ENCODE measurements around the gene WWOX. TPM values are rescaled to one million over a fixed set of nuclear protein-coding genes. Genes with fewer than 3 reads are reported as not detected.
"Not testable (repeated sequence)": the region's sequence is repeated elsewhere in the genome, so short reads cannot be mapped to it uniquely, and the experiment has no call there.

Gene WWOX
- 7.3 TPM for polyA plus RNA-seq (2013, experiment 1 of 2; ENCODE audit: insufficient read length)
- 8.0 TPM for polyA plus RNA-seq (2013, experiment 2 of 2; ENCODE audit: insufficient read length)

DNA sequence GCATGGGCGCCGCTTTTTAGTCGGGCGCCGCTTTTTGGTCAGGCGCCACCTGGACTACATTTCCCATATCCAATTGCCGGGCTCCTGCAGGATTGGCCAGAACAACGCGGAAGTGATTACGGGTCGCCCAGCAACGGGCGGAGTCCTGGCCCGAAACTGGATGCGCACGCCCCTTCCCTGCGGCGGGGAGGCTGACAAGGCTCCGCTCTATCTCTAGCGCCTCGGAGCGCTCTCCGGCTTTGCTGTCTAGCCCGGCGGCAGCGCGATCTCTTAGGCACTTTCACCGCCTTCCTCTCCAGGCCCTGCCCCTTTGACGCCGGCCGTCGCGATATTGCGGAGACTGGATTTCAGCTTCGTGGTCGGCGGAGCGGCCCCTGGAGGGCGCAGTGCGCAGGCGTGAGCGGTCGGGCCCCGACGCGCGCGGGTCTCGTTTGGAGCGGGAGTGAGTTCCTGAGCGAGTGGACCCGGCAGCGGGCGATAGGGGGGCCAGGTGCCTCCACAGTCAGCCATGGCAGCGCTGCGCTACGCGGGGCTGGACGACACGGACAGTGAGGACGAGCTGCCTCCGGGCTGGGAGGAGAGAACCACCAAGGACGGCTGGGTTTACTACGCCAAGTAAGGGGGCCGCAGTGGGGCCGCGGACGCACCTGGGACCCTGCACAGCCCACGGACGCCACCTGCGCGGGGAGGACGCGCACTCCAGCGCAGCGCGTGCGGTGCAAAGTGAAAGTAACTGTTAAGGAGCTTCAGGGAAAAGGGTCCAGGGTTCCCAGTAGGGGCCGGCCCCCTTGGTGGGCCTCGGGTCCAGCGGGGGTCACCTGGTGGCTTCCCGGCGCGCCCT lies at the start of gene WWOX:
TSS of gene WWOX (plus strand) at position 384 of the 841 bp plus-strand sequence.
- DNase-seq, result peak; percentile 99

GRCh38 chr16:78050734-78051400 lies 48.6 kb upstream of the WWOX start:
- no peak for DNase-seq

GRCh38 chr16:78057803-78058564 lies 41.5 kb upstream of the WWOX start:
- DNase-seq, result no peak

DNA sequence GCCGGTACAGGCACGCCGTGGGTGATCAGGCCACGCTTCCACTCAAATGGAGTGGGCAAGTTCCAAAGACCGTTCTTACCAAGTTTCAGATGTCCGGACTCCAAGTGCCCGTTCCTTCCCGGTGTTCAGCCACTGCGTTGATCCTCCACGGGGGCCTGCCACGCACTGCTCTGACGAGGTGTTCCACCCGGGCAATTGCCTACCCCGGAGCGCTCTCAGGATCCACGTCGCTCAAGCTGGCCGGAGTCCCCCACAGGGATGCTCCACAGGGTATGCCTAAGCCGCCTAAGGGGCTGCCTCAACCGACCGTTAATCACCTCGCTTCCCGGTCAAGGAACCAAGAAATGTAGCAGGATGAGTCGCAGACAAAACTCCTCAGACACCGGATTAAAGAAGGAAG lies 39.6 kb upstream of the WWOX start:
- not testable (repeated sequence) for DNase-seq

DNA sequence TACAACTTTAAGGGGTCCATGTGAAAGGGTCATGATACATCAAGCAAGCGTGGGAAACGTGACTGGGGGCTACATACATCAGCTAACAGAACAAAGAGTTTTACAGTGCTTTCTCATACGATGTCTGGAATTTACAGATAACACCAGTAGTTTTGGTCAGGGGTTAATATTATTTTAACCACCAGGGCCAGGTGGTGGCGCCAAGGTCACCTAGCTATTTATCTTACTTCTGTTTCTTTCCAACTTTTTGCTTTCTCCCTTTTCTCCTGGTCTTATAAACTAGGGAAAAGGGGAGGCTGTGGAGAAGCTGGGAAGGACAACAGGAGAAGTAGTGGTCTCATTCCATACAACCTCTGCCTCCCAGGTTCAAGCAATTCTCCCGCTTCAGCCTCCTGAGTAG lies 39.2 kb upstream of the WWOX start:
- DNase-seq, result no peak

- no peak for DNase-seq
These were observed 38.6 kb upstream of the WWOX start for GRCh38 chr16:78060809-78061208.

- DNase-seq, result no peak
These were observed 34.1 kb upstream of the WWOX start for GRCh38 chr16:78065319-78065718.

DNA sequence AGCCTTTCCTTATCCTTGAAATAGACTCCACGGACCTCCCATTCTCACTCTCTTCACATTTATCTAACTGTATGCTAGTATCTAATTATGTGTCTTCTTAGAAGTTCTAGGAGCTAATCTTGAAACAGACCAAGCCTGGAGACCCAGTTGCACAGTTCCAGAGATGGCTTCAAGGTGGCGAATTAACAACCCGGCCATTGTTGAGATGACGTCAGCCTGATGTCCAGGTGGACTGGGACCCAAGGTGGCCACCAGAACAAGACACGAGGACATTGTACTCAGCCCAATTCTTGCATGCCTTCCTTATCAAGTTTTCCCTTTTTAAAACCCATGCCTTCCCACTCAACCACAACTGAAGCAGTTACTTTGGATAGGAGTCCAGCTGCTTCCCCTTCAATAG lies 29.5 kb upstream of the WWOX start:
- DNase-seq, result no peak

DNA sequence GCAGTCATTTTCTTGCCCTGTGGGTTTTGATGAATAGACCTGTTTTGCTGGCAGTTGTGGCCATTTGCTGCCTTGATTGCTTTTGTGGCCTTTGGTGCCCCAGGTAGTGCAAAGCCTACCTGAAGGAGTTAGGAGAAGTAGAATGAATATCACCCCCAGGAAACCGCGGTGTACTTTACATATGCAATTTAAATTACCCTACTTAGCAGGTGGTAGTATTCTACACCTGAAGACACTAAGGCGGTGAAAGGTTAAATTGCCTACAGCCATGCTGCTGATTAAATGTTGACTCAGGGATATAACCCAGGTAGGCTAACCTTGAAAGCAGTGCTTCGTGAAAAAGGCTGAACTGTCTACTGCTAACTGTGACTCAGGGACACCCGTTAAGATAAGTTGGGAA lies 27.2 kb upstream of the WWOX start:
- no peak for DNase-seq

DNA sequence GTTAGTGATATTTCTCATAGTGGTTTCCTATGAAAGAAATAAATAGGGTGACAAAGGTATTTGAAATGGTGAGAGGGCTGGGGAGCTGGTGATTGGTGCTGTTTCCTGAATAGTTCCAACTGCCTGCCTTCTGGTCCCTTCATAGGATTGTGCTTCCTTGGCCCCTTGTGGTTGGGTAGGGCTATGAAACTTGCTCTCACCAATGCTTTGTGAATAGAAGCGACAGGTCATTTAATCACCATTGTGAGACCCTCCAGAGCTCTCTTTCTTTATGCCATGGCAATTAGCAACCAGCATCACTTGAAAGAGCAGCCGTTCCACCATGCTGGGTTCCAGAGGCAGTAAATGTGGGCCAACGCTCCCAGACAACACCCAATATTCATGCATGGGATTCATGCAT lies 23.7 kb upstream of the WWOX start:
- no peak for DNase-seq

GRCh38 chr16:78081341-78081740 lies 18.1 kb upstream of the WWOX start:
- no peak for DNase-seq

GRCh38 chr16:78091419-78091818 lies 8.0 kb upstream of the WWOX start:
- DNase-seq, result no peak

GRCh38 chr16:78092758-78093157 lies 6.7 kb upstream of the WWOX start:
- no peak for DNase-seq

- DNase-seq, result no peak
These were observed 5.3 kb upstream of the WWOX start for GRCh38 chr16:78094166-78094565.

DNA sequence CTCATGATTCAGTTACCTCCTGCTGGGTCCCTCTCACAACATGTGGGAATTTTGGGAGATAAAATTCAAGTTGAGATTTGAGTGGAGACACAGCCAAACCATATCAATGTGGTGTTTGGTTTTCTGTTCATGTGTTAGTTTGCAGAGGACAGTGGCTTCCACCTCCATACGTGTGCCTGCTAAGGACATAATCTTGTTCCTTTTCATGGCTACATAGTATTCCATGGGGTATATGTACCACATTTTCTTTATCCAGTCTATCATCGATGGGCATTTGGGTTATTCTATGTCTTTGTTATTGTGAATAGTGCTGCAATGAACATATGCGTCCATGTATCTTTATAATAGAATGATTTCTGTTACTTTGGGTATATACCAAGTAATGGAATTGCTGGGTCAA lies 4.5 kb upstream of the WWOX start:
- DNase-seq, result no peak

DNA sequence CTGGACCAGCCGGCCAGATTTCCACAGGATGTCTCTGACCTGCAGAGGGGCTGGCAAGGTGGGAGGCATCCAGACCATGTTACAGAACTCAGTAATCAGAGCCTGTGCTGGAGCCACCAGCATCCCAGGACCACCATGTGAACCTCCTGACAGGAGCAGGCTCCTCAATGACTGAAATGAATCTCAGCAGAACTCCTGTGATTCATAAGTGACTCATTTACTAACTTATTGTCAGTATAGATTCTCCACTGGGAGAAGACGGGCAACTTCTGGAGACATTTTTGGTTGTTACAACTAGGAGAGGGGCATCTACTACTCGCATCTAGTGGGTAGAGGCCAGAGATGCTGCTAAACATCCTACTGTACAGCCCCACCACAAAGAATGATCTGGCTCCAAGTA lies 3.1 kb upstream of the WWOX start:
- peak; percentile 5 for DNase-seq

- DNase-seq, result no peak
These were observed 1.9 kb upstream of the WWOX start for GRCh38 chr16:78097548-78097947.

GRCh38 chr16:78098087-78098486 lies 1.4 kb upstream of the WWOX start:
- no peak for DNase-seq

DNA sequence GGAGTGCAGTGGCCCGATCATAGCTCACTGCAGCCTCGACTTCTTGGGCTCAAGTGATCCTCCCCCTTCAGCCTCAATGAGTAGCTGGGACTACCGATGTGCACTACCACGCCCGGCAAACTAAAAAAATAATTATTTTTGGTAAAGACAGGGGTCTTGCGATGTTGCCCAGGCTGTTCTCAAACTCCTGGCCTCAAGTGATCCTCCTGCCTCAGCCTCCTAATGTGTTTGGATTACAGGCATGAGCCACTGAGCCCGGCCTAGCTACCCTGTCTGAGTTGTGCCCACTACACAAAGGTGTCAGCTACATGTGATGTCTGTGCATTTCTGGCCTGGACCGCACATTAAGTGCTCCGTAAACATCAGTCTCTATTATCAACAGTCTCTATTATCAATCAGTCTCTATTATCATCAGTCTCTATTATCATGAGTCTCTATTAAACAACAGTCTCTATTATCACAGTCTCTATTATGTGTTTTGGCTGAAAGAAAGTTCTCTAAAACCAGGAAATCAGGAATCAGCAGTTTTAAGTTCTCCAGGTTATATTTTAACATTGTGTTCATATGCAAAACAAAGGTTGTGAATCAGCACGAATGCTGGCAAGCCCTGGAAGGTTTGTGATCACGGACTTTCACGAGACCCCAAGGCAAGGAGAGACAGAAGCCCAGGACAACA lies 721 bp upstream of the WWOX start:
- no peak for DNase-seq

GRCh38 chr16:78100112-78100467 lies 636 bp downstream of the WWOX start:
- no peak for DNase-seq

- DNase-seq, result no peak
These were observed 2.7 kb downstream of the WWOX start for GRCh38 chr16:78102122-78102660.

DNA sequence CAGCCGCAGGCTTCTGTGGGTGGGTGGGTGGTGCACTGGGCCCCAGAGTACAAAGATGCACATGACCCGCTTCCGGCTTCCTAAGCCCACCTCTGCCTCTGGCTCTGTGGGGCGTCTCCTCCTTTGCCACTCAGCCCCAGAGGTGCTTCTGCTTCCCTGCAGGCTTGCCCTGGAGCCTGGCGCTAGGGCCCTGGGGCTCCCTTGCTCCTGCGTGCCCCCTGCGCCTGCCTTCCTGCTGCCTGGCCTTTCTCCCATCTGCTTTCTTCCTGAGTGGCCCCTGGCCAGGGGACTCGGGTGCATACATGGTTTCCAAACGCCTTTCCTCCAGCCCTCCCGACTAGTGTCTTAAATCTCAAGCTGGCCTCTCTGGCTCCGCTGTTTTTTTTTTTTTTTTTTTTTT lies 3.4 kb downstream of the WWOX start:
- DNase-seq, result no peak

- no peak for DNase-seq
These were observed 6.1 kb downstream of the WWOX start for GRCh38 chr16:78105517-78105916.
